HEK293 (cell line): Measurements from ENCODE around the gene ELN.

Experiments used
- CTCF ChIA-PET: fragments of 350-600 bp; formaldehyde crosslinking; extraction: SDS; loops from one replicate; lab custom pipeline; 2021; ENCODE audit warnings: antibody characterized with exemption; lab: Yijun Ruan, JAX
- POLR2A ChIA-PET: fragments of 300-600 bp; formaldehyde crosslinking; extraction: SDS; loops from one replicate; lab custom pipeline; 2020; ENCODE audit warnings: antibody characterized with exemption, inconsistent platforms; lab: Yijun Ruan, JAX
- H3K27ac ChIP-seq: fragments of 200-500 bp; sonication (Bioruptor generic); 2 replicates; pipeline ENCODE4 v1.5.1; 2014; ENCODE audit warnings: low read depth, low read length, control low read depth, inconsistent platforms; ENCODE audit errors: extremely low read depth
- H3K36me3 ChIP-seq, 2 experiments: fragments of 200-500 bp in 1 of 2; sonication (Bioruptor generic) in 1 of 2; 1 replicate in 1 of 2; 2 replicates in 1 of 2; pipeline ENCODE4 v1.5.1; 2014 to 2017; ENCODE audit warnings: inconsistent platforms in 2 of 2, low read length in 2 of 2; ENCODE audit not compliant: control insufficient read depth in 2 of 2, insufficient read depth in 1 of 2
- H3K4me1 ChIP-seq: fragments of 200-500 bp; sonication (Bioruptor generic); 2 replicates; pipeline ENCODE4 v1.5.1; 2014; ENCODE audit warnings: mild to moderate bottlenecking, low read length, inconsistent platforms; ENCODE audit not compliant: control insufficient read depth, insufficient read depth
- H3K4me3 ChIP-seq: 2 replicates; pipeline ENCODE4 v1.5.1; 2011; ENCODE audit warnings: low read depth, mild to moderate bottlenecking, control low read depth, low read length, moderate library complexity
- H3K9me3 ChIP-seq: fragments of 200-500 bp; sonication (Bioruptor generic); 2 replicates; pipeline ENCODE4 v1.5.1; 2014; ENCODE audit warnings: low read depth, low read length, inconsistent platforms; ENCODE audit not compliant: control insufficient read depth, insufficient read depth
- AEBP2 ChIP-seq: fragments of 450-650 bp; formaldehyde crosslinking; IDR thresholded peaks from 2 replicates; pipeline ENCODE4 v1.5.1; 2016; ENCODE audit warnings: missing biosample characterization, missing genetic modification characterization, borderline replicate concordance
- ELK4 ChIP-seq: IDR thresholded peaks from 2 replicates; pipeline ENCODE4 v1.6.1; 2011; ENCODE audit warnings: mild to moderate bottlenecking, low read depth, low read length, borderline replicate concordance
- SALL2 ChIP-seq: fragments of 450-650 bp; formaldehyde crosslinking; IDR thresholded peaks from 2 replicates; pipeline ENCODE4 v1.5.0; 2017; ENCODE audit warnings: missing biosample characterization, mild to moderate bottlenecking, missing genetic modification characterization, borderline replicate concordance
- ZBTB21 ChIP-seq: fragments of 450-650 bp; formaldehyde crosslinking; IDR thresholded peaks from 2 replicates; pipeline ENCODE4 v1.5.1; 2017; ENCODE audit warnings: missing biosample characterization, missing genetic modification characterization
- ZBTB8A ChIP-seq: fragments of 450-650 bp; formaldehyde crosslinking; IDR thresholded peaks from 2 replicates; pipeline ENCODE4 v1.5.1; 2016; ENCODE audit warnings: missing biosample characterization, missing genetic modification characterization
- ZIC2 ChIP-seq: fragments of 450-650 bp; formaldehyde crosslinking; IDR thresholded peaks from 2 replicates; pipeline ENCODE4 v1.5.1; 2016; ENCODE audit warnings: missing biosample characterization, missing genetic modification characterization
- ZNF280D ChIP-seq: fragments of 450-650 bp; formaldehyde crosslinking; IDR thresholded peaks from 2 replicates; pipeline ENCODE4 v1.5.1; 2016; ENCODE audit warnings: missing biosample characterization, missing genetic modification characterization
- ZNF335 ChIP-seq: fragments of 450-650 bp; formaldehyde crosslinking; conservative IDR thresholded peaks from 2 replicates; pipeline ENCODE4 v1.5.1; 2016; ENCODE audit warnings: missing biosample characterization, missing genetic modification characterization
- ZNF664 ChIP-seq: fragments of 450-650 bp; formaldehyde crosslinking; IDR thresholded peaks from 2 replicates; pipeline ENCODE4 v1.5.1; 2016; ENCODE audit warnings: missing biosample characterization, missing genetic modification characterization
- ZSCAN4 ChIP-seq: fragments of 450-650 bp; formaldehyde crosslinking; IDR thresholded peaks from 2 replicates; pipeline ENCODE4 v1.5.1; 2017; ENCODE audit warnings: missing biosample characterization, missing genetic modification characterization

Gene ELN

GRCh38 chr7:74012842-74013249 is 15.1 kb upstream of the ELN start:
- no peak overlapping the region for H3K27ac ChIP-seq
- no peaks in the 10 kb centered on the region for H3K36me3 ChIP-seq
- ChIA-PET POLR2A (no interaction called here), CTCF (interaction anchor here (1.2 kb wide), 1 partner anchor 13 kb away, joined by 3 read pairs; no protein-coding TSS in a partner anchor)
- TF ChIP-seq ZIC2 (tag by site-specific recombination), result 0 out of 2 replicates have a peak, but pooled peaks have one; percentile 23
- no peak for TF ChIP-seq AEBP2
- peak; percentile 37; the same call in 1 of the 2 replicates for TF ChIP-seq ZNF335 (tag by site-specific recombination)
- no peak for TF ChIP-seq ZBTB8A
- H3K4me3 ChIP-seq, result no peak overlapping the region
- H3K4me1 ChIP-seq, result no peaks in the 10 kb centered on the region
- no peaks in the 10 kb centered on the region for H3K9me3 ChIP-seq

- Histone ChIP-seq H3K4me1 (no peaks in the 10 kb centered on the region), H3K36me3 (no peaks in the 10 kb centered on the region), H3K4me3 (no peak overlapping the region), H3K27ac (no peak overlapping the region), H3K9me3 (no peaks in the 10 kb centered on the region)
- ChIA-PET CTCF (interaction anchor here (0.6 to 1.7 kb wide), 2 partner anchors 13 to 95 kb away, joined by 3 to 14 read pairs; no protein-coding TSS in a partner anchor), POLR2A (no interaction called here)
- no peak for TF ChIP-seq ZNF280D
- TF ChIP-seq ZBTB21 (tag by site-specific recombination), result no peak
Observed at GRCh38 chr7:74013539-74014272, 14.3 kb upstream of the ELN start.

- H3K9me3 ChIP-seq, result no peaks in the 10 kb centered on the region
- ChIA-PET POLR2A (no interaction called here), CTCF (interaction anchor here (0.7 to 1.7 kb wide), 2 partner anchors 12 to 1498 kb away, joined by 4 to 14 read pairs; no protein-coding TSS in a partner anchor)
- H3K27ac ChIP-seq, result no peak overlapping the region
- no peaks in the 10 kb centered on the region for H3K4me1 ChIP-seq
- TF ChIP-seq SALL2 (tag by site-specific recombination) (no peak), ZSCAN4 (tag by site-specific recombination) (peak; percentile 45; the same call in 1 of the 2 replicates)
- H3K4me3 ChIP-seq, result no peak overlapping the region
- no peaks in the 10 kb centered on the region for H3K36me3 ChIP-seq
Observed at GRCh38 chr7:74014931-74015330, 13.0 kb upstream of the ELN start.

GRCh38 chr7:74015670-74016069 is 12.3 kb upstream of the ELN start:
- TF ChIP-seq ZNF664 (tag by site-specific recombination) (peak; percentile 28; the same call in 1 of the 2 replicates), ELK4 (no peak)
- ChIA-PET POLR2A (no interaction called here), CTCF (interaction anchor here (0.7 kb wide), 1 partner anchor 1497 kb away, joined by 4 read pairs; no protein-coding TSS in a partner anchor)
- Histone ChIP-seq H3K9me3 (no peaks in the 10 kb centered on the region), H3K36me3 (no peaks in the 10 kb centered on the region), H3K4me1 (no peaks in the 10 kb centered on the region), H3K27ac (no peak overlapping the region), H3K4me3 (no peak overlapping the region)
